Measurements from ENCODE around the gene RABEP2. TPM values are rescaled to one million over a fixed set of nuclear protein-coding genes. Genes with fewer than 3 reads are reported as not detected.
"Not testable (repeated sequence)": the region's sequence is repeated elsewhere in the genome, so short reads cannot be mapped to it uniquely, and the experiment has no call there.

RABEP2 gene
- total and polyA plus RNA-seq, 10 donors, result 40.8 to 90.0 (median 53.1) TPM

DNA sequence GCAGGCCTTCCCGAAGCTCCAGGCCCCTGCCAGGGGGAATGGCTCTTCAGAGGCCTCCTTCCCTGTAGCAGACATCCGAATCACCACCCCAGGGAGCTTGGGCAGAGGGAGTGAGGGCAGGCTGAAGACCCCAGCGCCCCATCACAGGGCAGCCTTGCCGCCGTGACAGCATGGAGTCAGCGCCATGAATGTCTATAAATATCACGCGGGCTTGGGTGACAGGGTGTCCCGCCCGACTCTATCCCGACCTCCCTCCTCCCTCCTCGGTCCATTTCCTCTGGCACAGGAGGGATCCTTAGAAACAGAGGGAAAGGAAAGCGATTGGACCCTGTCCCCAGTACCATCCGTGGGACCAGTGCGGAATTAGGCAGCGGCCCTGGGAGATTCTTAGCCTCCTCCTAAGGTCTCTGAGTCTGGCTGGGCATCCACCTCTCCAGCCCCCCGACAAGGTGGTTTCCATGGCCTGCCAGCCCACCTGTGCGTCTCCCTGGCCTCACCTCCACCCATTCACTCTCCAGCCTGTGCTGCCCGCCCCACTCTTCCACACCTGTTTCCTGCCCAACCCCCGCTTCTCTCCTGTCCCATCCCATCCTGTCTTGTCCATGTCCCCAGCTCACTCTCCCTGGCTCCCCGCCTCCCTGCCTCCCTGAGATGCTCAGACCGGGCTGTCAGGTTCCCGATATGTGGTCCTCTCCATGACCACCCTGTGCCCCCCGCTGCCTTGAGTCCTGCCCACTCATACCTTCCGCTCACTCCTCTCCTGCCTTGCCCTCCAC is 41.6 kb downstream of the RABEP2 start:
- Histone ChIP-seq H3K4me3 (no peak overlapping the region), H3K36me3 (no peaks in the 10 kb centered on the region), H3K27ac (no peak overlapping the region), H3K27me3 (replicated peaks in 1 of 7) (peaks cover 0 to 34% (median 0%) of the 10 kb centered on the region in 7 donors), H3K4me1 (peaks cover 6 to 27% (median 19%) of the 10 kb centered on the region in 6 donors), H3K9me3 (no peaks in the 10 kb centered on the region)
- DNase-seq, result peak; percentile 61
- TF ChIP-seq, protein P1, sequence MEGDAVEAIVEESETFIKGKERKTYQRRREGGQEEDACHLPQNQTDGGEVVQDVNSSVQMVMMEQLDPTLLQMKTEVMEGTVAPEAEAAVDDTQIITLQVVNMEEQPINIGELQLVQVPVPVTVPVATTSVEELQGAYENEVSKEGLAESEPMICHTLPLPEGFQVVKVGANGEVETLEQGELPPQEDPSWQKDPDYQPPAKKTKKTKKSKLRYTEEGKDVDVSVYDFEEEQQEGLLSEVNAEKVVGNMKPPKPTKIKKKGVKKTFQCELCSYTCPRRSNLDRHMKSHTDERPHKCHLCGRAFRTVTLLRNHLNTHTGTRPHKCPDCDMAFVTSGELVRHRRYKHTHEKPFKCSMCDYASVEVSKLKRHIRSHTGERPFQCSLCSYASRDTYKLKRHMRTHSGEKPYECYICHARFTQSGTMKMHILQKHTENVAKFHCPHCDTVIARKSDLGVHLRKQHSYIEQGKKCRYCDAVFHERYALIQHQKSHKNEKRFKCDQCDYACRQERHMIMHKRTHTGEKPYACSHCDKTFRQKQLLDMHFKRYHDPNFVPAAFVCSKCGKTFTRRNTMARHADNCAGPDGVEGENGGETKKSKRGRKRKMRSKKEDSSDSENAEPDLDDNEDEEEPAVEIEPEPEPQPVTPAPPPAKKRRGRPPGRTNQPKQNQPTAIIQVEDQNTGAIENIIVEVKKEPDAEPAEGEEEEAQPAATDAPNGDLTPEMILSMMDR (IDR thresholded peaks at IDR 0.05 in 8 of 11, conservative IDR thresholded peaks at IDR 0.05 in 3 of 11), result no peak
- no peak for TF ChIP-seq POLR2A (IDR thresholded peaks at IDR 0.05)
- no peak for TF ChIP-seq POLR2AphosphoS5 (IDR thresholded peaks at IDR 0.05)
- WGBS, 5 donors, result 67 to 84% (median 79%) methylated on average over 21 to 25 of the region's 25 CpGs
- intact Hi-C loops (cut with DNase I; ENCODE audit: low total_unique reads), result no loop called here

DNA sequence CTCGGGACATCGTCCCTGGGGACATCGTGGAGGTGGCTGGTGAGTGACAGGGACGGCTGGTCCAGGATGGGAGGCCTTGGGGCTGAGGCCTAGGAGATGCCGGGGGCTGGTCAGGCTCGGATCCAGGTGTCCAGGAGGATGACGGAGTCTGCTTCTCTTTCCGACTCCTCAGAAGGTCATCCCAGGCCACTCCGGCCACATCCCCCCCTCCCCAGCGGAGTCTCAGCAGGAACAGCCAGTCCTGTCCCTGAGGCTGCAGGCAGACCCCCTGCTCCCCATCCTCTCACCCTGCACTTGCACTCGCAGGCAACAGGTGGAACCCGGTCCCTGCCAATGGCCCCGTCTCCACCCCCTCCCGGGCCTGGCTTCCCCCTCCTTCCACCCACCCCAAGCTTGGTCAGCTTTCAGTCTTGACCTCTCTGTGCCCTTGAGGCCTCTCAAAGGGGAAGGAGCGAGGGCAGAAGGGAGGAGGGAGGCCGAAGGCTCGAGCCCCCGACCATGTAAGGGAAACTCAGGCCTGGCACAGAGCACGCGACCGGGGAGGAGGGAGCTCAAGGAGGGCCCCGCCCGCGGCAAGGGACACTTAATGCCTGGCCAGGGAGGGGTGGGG is 42.4 kb downstream of the RABEP2 start:
- intact Hi-C loops (cut with DNase I; ENCODE audit: low total_unique reads), result no loop called here
- H3K27ac ChIP-seq, result no peak overlapping the region
- WGBS, 5 donors, result 57 to 77% (median 67%) methylated on average over 20 to 24 of the region's 24 CpGs
- TF ChIP-seq, protein P1 (IDR thresholded peaks at IDR 0.05 in 8 of 11, conservative IDR thresholded peaks at IDR 0.05 in 3 of 11), result no peak
- TF ChIP-seq POLR2AphosphoS5 (IDR thresholded peaks at IDR 0.05) (no peak), POLR2A (IDR thresholded peaks at IDR 0.05) (no peak)
- H3K4me1 ChIP-seq, result peaks cover 6 to 27% (median 19%) of the 10 kb centered on the region in 6 donors
- H3K9me3 ChIP-seq, result no peaks in the 10 kb centered on the region
- no peaks in the 10 kb centered on the region for H3K36me3 ChIP-seq
- peaks cover 0 to 34% (median 0%) of the 10 kb centered on the region in 7 donors for H3K27me3 ChIP-seq (replicated peaks in 1 of 7)
- no peak overlapping the region for H3K4me3 ChIP-seq
- peak; percentile 59 for DNase-seq

DNA sequence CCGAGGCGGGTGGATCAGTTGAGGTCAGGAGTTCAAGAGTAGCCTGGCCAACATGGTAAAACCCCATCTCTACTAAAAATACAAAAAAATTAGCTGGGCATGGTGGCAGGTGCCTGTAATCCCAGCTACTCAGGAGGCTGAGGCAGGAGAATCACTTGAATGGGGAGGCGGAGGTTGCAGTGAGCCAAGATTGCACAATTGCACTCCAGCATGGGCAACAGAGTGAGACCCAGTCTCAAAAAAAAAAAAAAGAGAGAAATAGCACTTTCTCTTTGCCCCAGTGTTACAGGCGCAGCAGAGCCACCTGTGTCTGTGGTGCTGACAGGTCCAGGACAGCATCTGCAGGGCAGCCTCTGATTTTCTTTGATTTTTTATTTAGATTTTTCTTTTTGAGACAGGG is 43.5 kb downstream of the RABEP2 start:
- WGBS, 5 donors, result 68 to 88% (median 74%) methylated on average over 4 of the region's 4 CpGs
- H3K4me3 ChIP-seq; intact Hi-C loops (cut with DNase I; ENCODE audit: low total_unique reads); H3K9me3 ChIP-seq; H3K36me3 ChIP-seq; DNase-seq; H3K27ac ChIP-seq: not testable (repeated sequence)
- Histone ChIP-seq H3K4me1 (peaks cover 6 to 27% (median 19%) of the 10 kb centered on the region in 6 donors), H3K27me3 (replicated peaks in 1 of 7) (peaks cover 0 to 34% (median 0%) of the 10 kb centered on the region in 7 donors)

DNA sequence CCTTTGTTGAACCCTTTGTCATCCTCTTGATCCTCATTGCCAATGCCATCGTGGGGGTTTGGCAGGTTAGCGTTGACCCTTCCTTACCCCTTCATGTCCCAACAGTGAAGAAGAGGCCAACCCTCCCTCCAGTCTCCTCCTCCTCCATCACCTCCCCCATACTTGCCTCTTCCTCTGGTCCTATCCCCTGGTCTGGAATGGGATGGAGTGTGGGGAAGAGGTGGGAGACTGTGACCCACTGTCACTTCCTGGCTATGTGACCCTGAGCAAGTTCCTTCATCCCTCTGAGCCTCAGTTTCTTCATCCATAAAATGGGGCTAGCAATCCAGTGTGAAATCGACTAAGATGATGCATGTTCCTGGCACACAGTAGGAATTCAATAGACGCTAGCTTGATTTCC is 44.1 kb downstream of the RABEP2 start:
- no peaks in the 10 kb centered on the region for H3K9me3 ChIP-seq
- intact Hi-C loops (cut with DNase I; ENCODE audit: low total_unique reads), result no loop called here
- H3K27me3 ChIP-seq (replicated peaks in 1 of 7), result peaks cover 0 to 34% (median 0%) of the 10 kb centered on the region in 7 donors
- H3K36me3 ChIP-seq, result peaks cover 0 to 2% (median 0%) of the 10 kb centered on the region in 6 donors
- no peak overlapping the region for H3K4me3 ChIP-seq
- WGBS, 5 donors, result 75 to 87% (median 83%) methylated on average over 4 of the region's 4 CpGs
- peaks cover 6 to 27% (median 19%) of the 10 kb centered on the region in 6 donors for H3K4me1 ChIP-seq
- TF ChIP-seq, protein P1 (IDR thresholded peaks at IDR 0.05 in 8 of 11, conservative IDR thresholded peaks at IDR 0.05 in 3 of 11), result no peak
- no peak for TF ChIP-seq POLR2AphosphoS5 (IDR thresholded peaks at IDR 0.05)
- no peak for DNase-seq
- H3K27ac ChIP-seq, result no peak overlapping the region
